ENCODE data around the gene ANKRD13A.

ANKRD13A gene

GRCh38 chr12:109998904-109999648 lies at the start of gene ANKRD13A:
Gene ANKRD13A (plus strand): TSS chr12:109999430. CDS start chr12:109999689, 259 bp downstream.
- peak; percentile 85 for DNase-seq

- DNase-seq = no peak
Measured at GRCh38 chr12:109950625-109951024, 48.6 kb upstream of the ANKRD13A start.

DNA sequence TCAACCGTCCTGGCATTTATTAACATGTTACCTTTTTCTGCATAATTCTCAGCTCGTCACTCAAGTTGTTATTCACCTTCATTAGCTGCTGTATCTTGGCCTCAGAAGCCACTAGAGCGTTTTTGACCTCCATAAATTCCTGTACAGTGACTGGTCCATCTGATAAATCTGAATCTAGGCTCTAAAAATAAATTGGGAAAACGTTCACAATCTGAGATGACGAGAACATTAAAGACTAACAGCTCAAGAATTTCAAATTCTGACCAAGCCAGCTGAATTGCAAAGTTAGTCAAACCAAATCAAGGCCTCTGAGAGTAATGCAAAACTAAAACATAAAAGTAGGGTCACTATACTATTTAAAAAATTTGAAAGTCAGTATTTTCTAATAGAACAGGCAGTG lies 48.1 kb upstream of the ANKRD13A start:
- DNase-seq = no peak

GRCh38 chr12:109951751-109952150 lies 47.5 kb upstream of the ANKRD13A start:
- no peak for DNase-seq

DNA sequence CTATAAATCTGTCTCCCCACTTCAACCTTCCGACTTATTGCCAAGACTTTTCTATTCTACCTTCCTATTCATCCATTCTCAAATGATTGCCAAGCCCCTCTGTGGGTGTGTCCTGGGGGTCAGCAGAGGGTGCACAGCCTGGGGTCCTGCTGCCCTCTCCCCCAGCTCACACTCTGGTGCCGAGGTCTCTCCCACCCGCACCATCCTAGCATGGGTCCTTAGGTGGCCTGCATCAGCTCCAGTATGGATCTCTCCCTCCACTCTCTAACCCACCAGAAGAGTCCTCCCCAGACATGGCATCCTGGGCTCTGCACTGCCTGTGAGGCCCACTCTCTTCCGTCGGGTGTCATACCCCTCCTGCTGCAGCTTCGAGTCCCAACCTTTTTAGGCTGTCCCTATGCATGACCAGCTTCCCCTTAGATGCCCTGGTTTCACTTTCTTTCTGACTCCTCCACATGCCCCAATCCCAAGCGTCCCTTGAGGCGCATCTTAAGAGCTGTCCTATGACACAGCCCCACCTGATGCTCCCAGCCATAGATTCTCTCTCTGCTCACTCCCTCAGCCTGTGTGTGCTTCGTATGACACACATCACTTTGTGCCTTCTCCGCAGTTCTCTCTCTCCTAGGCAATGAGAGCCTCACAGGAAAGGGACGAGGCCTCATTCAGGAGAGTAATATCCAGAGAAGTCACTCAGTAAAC lies 46.9 kb upstream of the ANKRD13A start:
- DNase-seq = no peak

GRCh38 chr12:109952873-109953272 lies 46.4 kb upstream of the ANKRD13A start:
- no peak for DNase-seq

DNA sequence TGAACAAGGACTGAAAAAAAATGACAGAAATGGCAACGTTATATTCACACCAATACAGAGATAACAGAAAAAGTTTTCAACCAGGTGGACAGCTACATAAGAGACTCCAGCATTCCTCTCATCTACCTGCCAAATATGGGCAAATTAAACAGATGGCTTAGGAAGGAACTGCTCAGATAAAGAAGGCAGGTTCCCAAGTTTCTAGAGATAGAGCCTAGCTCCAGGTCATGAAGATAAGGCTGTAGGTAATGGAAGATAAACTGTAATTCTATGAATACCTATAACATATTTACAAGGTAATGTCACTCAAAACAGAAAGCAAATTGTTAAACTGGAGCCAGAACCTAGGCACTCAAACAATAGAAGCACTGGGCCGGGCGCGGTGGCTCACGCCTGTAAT lies 45.6 kb upstream of the ANKRD13A start:
- DNase-seq = no peak

DNA sequence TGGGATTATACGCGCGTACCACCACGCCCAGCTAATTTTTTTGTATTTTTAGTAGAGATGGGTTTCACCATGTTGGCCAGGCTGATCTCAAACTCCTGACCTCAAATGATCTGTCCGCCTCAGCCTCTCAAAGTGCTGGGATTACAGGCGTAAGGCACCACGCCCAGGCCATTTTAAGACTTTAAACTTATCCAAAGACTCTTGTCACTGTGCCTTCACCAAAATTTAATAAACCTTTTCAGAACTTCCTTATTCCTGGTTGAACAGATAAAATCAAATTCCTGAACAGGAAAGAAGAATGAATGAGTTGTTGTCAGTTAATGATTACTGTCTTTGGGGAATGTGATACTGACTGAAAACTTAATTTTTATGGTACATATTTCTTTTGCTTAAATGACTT lies 40.9 kb upstream of the ANKRD13A start:
- DNase-seq = no peak

- no peak for DNase-seq
Measured at GRCh38 chr12:109959411-109960093, 39.7 kb upstream of the ANKRD13A start.

- no peak for DNase-seq
Measured at GRCh38 chr12:109961201-109961600, 38.0 kb upstream of the ANKRD13A start.

DNA sequence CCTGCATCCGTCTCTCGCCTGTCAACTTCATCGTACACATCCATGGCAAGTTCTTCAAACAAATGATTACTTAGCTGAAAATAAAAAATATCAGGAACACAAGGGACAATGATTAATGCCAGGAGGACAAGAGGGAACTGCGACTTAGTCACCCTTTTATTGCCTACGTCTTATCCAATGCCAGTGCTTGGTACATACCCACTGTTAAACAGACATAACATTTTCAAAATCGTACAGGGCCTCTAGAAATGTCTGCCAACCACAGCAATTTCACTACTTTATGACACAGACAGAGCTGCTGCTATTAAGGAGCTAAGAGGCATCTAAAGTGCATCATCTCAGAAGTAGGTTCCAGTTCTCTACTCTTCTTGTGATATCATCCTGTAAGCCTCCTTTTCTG lies 37.6 kb upstream of the ANKRD13A start:
- no peak for DNase-seq

DNA sequence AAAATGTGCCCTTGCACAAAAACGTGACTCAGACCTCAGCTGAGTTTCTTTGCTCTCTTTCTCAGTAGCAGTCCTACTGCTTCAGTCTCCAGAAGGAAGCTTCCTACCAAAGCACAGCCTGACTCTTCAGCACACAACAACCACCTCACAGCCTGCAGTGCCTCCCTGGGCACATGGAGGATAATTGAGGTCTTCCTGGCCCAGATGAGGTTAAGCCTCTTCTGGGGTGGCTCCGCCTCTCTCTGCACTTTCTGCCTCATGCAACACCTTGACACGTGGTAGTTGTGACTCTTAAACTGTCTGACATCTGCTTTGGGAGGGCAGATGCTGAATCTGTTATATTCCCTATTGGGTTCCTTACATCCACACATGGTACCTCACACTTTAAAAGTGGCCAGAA lies 36.8 kb upstream of the ANKRD13A start:
- DNase-seq = no peak

DNA sequence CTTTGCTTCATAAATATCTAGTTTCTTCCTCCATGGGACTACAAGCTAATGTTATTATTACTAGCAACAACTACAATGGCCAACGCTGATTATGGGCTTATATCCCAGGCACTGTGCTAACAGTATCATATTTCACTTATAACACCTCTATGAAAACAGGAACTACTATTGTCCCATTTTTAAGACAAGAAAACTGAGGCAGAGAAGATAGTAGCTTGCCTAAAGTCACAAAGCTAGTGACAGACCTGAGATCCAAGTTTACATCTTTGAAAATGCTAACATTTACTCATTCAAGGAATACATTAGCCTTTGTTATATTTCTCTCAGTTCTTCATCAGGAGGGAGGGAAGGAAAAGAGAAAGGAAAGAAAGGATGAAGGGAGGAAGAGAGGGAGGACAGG lies 35.9 kb upstream of the ANKRD13A start:
- DNase-seq = no peak

GRCh38 chr12:109963743-109964429 lies 35.3 kb upstream of the ANKRD13A start:
- no peak for DNase-seq

DNA sequence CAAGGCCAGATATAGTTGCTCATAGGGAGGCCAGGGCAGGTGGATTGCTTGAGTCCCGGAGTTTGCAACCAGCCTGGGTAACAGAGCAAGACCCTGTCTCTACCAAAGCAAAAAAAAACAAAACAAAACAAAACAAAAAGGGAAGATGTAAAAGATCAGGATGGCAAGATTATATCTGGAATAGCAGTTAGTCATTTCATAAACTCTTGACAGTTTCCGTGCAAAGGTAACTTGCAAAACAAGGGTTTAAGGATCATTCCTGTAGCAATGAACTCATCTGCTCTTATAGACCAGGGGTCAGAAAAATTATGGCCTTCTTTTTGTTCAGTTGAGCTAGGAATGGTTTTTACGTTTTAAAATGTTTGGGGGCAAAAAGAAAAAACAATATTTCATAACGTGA lies 32.7 kb upstream of the ANKRD13A start:
- no peak for DNase-seq

DNA sequence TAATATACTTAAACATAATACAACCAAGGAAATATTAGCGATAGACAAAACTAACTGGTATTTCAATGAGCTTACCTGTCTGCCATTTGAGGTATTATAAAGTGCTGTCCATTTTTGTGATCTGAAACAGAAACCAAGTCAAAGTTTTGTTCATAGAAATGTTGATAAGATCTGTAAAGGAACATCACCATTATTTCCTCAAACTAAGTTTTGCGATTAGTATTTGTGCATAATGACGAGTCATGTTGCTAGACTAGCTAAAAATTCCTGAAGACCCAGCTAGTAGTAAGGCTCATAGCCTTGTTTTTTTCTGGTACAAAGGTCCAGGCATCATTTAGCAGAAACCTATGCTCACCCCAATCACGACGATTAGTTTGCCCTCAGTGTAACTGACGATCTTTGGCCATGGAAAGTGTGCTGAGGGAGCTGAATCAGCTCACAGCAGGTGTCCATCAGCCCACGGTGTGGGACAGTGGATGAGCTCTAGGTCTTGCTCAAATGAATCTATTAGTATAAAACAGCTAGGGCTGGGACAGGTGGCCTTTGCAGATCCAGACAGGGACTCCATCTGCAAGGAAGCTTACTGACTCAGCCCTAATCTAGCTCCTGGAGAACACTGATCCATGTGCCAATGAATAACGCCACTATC lies 31.7 kb upstream of the ANKRD13A start:
- DNase-seq = no peak

GRCh38 chr12:109968032-109968420 lies 31.2 kb upstream of the ANKRD13A start:
- DNase-seq = no peak

DNA sequence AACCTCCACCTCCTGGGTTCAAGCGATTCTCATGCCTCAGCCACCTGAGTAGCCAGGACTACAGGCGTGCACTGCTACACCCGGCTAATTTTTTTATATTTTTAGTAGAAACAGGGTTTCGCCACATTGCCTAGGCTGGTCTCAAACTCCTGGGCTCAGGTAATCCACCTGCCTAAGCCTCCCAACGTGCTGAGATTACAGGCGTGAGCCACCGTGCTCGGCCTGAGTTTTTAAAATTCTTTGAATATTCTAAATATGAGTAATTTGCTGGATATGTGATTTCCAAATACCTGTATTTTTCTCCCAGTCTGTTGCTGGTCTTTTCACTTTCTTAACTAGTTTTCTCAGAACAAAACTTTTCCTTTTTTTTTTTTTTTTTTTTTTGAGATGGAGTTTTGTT lies 30.4 kb upstream of the ANKRD13A start:
- no peak for DNase-seq

DNA sequence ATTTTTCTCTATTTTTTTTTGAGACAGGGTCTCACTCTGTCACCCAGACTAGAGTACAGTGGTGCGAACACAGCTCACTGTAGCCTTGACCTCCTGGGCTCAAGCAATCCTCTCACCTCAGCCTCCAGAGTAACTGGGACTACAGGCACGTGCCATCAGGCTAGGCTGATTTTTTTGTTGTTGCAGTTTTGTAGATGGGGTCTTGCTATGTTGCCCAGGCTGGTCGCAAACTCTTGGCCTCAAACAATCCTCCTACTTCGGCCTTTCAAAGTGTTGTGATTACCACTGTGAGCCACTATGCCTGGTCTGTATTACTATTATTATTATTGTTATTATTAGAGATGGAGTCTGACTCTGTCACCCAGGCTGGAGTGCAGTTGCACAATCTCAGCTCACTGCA lies 26.4 kb upstream of the ANKRD13A start:
- DNase-seq = no peak

GRCh38 chr12:109981311-109981710 lies 17.9 kb upstream of the ANKRD13A start:
- DNase-seq = peak; percentile 53

GRCh38 chr12:109982210-109982609 lies 17.0 kb upstream of the ANKRD13A start:
- no peak for DNase-seq

GRCh38 chr12:109983432-109984142 lies 15.6 kb upstream of the ANKRD13A start:
- no peak for DNase-seq

Measured in activated naive CD4-positive, alpha-beta T cell treated with anti-CD3 and anti-CD28 coated beads, Interleukin-2, amount 50 U/mL, for 16 hours (primary cell).